Hypothalamus (tissue), 51 donors: ENCODE results near the gene FNDC1.

Experiments
- DNase-seq, 51 donors: peaks; one replicate each; lab custom pipeline; 2025; lab: John Stamatoyannopoulos, UW

FNDC1 gene

DNA sequence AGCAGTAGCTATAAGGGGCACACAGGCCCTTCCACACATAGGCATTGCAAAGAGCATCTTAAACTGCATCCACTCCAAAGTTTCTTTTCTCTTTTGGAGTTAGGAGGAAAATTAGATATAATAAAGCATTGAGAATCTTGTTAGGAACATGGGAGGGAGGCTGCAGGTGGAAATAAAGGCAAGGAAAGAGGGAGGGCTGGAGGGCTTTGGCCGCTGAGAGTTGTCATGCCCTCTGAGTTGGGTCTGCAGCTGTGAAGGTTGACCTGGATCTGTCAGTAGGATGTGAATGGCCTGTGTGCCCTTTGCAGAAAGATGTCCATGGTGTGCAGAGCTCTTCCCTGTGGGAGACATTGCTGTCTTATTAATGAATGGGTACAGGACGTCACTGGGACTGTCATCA is 134.0 kb downstream of the FNDC1 start:
- DNase-seq: no peak

DNA sequence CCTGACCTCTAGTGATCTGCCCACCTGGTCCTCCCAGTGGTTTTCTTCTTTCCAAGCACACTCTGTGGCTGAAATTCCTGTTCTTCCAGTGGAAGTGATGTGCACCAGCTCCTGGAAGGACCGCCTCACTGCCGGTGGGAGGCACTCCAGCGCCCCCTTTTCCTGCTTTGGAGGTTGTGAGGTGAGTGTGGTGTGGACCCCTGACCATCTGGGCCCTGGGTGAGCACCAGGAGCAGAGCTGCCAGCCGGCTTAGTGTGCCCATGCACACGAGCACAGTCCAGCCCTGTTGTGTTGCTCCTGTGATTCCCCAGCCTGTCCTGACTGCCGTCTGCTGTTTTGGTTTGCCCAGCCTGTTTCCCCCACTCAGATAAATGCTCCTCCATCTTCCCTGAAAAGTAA is 134.6 kb downstream of the FNDC1 start:
- no peak for DNase-seq

DNA sequence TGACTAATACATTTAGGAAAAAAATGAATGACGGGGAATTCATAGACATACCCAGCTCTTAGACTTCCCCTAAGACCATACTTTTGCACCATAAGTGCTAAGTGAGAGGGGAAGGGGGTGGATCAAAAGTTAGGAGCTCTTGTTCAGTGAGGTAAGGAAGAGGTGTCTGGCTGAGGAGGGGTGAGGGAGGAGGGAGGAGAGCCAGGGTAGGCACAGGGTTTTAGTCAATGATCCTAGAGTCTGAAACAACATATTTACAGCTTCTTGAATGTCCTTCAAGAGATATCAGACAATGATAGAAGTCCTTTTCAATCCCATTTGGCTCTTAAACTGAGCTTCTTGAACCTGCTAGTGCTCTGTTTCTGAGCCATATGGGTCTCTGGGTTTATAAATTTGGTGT is 135.4 kb downstream of the FNDC1 start:
- DNase-seq: no peak

DNA sequence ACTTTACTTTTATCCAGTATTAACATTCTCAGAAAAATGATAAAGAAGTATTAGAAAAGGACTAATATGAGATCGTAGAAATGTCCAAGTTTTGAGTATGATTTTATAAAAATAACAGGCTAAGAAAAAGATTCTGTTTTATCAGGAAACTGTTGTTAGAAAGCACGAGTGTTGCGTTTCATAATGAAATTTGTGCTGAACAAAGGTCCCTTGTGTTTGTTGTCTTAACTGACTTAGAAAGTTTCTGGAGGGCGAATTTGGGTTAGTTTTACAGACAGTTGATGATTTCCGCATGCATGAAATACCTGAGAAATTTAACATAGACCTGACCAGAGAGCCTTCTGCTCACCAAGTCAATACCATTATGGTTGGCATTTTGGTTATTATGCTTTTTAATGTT is 136.0 kb downstream of the FNDC1 start:
- no peak for DNase-seq

DNA sequence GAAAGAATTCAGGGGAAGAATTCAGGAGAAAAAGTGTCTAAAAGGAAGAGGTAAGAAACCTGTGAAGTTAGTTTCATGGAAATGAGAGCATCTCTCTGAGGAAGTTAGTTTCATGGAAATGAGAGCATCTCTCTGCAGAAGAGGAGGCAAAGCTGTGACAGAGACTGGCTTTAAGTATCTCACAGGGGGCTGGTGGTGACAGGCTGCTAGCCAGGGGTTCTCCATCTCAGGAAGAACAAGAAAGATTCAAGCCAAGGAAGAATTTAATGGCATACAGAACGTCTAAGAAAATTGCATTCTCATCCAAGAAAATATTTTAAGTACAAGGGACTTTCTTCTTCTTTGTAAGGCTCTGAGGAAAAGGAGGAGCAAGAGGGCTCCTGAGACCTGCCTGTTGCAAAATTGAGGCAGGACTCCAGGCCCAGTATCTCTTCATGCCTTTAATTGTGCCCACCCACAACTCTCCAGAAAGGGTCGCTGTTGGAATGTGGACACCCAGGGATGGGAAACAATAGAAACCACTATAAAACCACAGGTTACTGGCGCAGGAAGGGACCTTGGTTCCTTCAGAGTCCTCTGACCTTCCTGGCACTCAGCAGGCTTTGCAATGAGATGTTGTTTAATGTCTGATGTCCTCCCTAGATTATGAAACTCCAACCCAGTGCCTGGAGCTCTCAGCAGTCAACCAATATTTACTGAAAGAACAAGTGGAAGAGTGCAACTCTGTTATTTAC is 136.8 kb downstream of the FNDC1 start:
- DNase-seq: no peak

DNA sequence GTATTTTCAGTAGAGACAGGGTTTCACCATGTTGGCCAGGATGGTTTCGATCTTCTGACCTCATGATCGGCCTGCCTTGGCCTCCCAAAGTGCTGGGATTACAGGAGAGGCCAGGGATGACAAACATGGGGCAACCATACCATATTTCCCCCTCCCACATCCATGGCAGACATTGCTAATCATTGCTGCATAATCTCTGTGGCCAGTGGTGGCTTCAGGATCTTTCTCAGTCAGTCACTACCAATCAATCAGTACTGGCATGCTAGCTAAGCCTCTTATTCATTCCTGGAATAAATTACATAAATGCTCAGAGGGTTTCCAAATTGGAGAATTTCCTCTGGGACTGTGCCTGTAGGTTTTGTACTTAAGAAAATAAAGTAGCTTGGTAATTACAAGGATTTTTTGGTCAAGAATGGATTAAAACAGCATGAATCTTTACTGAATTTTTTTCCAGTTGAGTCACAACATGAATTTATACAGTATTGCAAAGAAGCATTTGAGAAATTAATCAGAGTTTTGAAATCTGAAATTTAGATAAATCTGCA is 138.1 kb downstream of the FNDC1 start:
- DNase-seq: no peak

DNA sequence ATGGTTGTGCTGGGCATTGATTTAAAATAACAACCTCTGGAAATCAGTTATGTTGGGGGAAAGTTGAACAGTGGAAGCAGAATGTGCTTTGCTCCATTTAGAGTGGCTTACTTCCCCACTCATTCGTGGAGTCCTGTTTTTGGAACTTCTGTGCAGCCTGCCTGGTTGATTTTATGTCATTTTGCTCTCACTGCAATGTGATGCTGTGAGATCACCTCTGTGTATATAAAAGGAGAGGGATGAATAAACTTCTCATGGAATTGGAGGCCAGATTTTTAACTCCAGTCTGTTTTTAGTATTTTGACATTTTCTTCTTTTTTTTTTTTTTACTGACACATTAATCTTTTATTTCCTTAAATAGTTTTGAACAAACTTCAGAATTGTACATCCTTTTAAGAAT is 139.0 kb downstream of the FNDC1 start:
- DNase-seq: no peak

DNA sequence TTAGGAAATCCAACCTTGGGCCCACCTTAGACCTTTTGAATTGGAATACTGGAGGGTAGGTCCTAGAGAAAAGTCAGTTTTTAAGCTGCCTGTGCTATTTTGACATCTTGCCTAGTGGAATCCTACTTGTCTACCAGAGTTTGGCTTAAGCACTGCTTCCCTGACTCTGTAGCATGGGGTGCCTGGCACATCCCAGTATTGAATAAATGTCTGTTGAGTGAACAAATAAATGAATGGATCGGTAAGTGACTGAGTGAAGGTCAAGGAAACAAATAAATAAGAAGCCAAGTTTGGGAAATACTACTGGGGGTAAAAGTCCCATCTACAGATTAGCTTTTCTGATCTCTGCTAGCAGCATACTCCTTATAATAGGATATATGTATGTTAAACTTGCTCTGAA is 140.5 kb downstream of the FNDC1 start:
- DNase-seq: no peak

DNA sequence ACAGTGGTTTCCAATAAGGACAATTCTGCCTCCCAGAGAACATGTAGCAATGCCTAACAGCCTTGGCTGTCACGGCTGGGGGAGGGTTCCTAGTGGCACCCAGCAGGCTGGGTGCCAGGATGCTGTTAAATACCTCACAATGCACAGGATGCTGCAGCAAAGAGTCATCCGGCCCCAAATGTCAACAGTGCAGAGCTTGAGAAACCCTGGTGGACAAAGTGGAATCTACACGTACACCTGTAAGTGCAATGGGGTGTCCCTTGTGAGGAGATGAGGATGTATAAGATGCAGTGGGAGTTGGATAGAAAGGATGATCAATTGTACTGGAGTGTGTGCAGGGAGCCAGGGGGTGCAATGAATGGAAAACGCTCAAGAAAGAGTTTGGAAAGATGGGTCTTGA is 142.4 kb downstream of the FNDC1 start:
- DNase-seq: no peak

DNA sequence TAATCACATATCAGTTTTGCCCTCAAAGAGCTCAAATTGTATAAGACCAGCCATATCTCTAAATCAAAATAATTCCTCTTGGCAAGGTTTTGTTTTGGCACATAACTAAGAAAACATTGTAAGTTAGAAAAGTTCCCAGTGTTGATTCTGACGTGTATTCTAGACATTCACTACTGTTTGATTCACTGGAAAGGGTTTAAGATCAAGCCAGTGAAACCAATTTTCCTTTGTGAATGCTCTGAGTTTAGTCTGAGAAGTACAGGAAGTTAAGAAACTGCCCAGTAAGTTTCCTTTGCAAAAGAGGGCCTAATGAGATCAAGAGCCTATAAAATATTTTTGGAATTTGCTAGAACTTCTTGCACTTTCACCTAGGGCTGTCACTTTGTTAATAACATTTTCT is 143.0 kb downstream of the FNDC1 start:
- DNase-seq: no peak

DNA sequence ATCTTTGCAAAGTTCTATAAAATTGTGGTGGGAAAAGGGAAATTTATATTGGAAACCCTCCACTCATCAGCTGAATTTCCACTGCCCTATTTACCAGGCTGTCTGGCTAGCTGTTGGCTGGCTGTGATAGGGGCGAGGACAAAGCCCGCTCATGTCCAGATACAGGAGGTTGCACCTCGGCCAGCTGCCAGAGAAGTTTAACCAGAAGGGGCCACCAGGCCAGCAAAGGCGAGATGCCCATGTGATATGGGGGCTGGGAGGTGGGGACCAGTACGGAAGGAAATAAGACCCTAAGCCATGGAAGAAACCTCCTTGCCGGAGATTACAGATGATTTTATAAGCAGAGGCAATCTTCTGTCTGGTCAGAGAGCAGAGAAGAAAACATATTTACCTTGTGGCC is 143.8 kb downstream of the FNDC1 start:
- DNase-seq: no peak

DNA sequence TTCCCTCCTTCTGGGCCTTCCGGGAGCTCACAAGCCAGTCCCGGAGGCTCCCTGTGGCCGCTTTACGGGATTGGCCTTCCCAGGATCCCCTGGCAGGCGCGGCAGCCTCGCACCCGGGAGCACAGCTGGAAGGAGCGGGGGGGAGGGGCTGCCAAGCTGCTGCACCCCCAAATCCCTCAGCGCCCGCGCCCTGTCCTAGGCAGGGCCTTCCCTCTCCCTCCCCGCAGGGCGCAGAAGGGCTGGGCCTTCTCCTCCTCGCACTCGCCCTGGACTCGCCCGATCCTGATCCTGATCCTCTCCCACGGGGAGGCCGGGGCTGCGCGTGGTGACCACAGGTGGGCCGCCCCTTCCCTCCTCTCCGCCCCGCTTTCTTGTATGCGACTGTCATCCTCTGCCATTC is 146.4 kb downstream of the FNDC1 start:
- no peak for DNase-seq

DNA sequence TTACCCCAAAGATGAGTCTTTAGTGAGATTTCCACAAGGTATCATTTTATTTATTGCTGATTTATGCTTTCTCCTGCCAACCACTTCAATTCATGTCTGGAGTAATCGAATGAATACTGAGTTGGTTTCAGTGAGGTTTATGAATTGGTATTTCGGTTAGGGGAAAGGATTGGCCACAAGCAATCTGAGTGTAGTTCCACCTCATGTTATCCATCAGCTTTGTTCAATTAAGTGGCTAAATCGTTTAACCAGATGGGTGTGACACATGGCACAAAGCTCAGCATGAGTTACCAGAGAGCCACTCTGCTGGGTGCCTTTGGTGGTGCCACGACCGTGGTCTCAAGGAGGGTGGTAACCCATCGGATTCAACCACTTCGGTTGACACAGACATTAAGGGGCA is 148.2 kb downstream of the FNDC1 start:
- no peak for DNase-seq

DNA sequence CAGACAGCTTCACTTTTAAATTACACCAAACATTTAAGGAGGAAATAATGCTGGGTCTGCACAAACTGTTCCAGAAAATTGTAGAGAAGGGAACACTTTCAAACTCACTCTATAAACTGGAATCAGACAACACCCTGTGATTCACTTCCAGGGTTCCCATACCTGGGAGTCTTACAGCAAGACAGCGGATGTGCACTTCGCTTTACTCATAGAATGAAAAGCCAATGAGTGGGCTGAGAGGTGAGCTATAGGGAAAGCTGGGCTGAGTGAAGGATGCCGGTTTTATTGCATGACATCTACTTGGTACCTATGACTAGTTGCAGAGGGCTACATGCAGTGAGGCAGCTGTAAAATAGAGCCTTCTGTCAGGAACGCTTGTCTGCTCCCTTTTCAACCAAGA is 152.1 kb downstream of the FNDC1 start:
- no peak for DNase-seq
